ENCODE data around the gene SLC9C1. TPM values are rescaled to one million over a fixed set of nuclear protein-coding genes. Genes with fewer than 3 reads are reported as not detected.

The SLC9C1 gene
- total RNA-seq, 1 experiment from 2014 or later, result 0.79 TPM

DNA sequence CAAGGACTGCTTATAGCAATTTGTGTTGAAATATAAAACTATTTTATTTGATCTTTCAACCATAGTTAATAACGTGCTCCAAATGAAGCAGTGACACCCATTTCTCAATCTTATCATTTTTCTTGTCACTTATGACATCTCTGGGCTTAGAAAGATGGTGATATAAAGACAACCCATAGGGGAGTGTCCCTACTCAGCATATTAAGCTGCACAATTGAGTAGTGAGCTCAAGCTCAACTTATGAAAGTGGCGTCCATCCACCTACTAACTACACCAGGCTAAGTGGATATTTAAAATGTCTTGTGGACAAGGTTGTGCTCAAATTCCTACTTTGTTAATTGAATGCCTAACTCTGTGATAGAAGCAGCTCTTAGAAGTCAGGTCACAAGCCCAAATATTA lies 46.7 kb downstream of the SLC9C1 start:
- Histone ChIP-seq H3K4me1 (ENCODE audit: control insufficient read depth in 1 of 2, insufficient read depth in 2 of 2, low read length in 2 of 2) (no peaks in the 10 kb centered on the region), H3K27me3 (ENCODE audit: insufficient read depth, low read length) (no peaks in the 10 kb centered on the region), H3K27ac (ENCODE audit: low read depth, low read length) (no peak overlapping the region), H3K4me2 (ENCODE audit: low read length) (no peak overlapping the region), H3K9ac (ENCODE audit: low read length) (no peak overlapping the region), H3K9me3 (ENCODE audit: control insufficient read depth in 1 of 2, insufficient read depth in 1 of 2, low read depth in 1 of 2, low read length in 2 of 2) (no peaks in the 10 kb centered on the region), H4K20me1 (ENCODE audit: insufficient read depth) (no peaks in the 10 kb centered on the region), H3K36me3 (ENCODE audit: control insufficient read depth in 1 of 2, insufficient read depth in 2 of 2, low read length in 2 of 2) (no peaks in the 10 kb centered on the region), H2AFZ (ENCODE audit: low read depth, low read length, poor library complexity, severe bottlenecking) (no peak overlapping the region), H3K9me2 (ENCODE audit: insufficient read depth) (no peaks in the 10 kb centered on the region), H3K79me2 (ENCODE audit: insufficient read depth, low read length) (no peaks in the 10 kb centered on the region), H3K4me3 (replicated peaks in 1 of 2; ENCODE audit: low read depth in 1 of 2, low read length in 2 of 2) (no peak overlapping the region)
- intact Hi-C loops (cut with micrococcal nuclease), result no loop called here
- no TSS peak for BruUV-seq (replicated peaks)
- RAD21 ChIA-PET (ENCODE audit: low non-redundant PET in 1 of 2, low total read pairs in 2 of 2, uncharacterized antibody in 2 of 2, unreplicated experiment in 2 of 2), result no interaction called here
- POLR2A ChIA-PET, result no interaction called here
- CTCF ChIA-PET, result interaction anchor here (0.7 kb wide), 1 partner anchor 136 kb away, joined by 3 read pairs; no protein-coding TSS in a partner anchor
- DNase-seq (ENCODE audit: low read depth, low spot score) (no peak), ATAC-seq (no peak)
- no peak for TF ChIP-seq ATF3 (IDR thresholded peaks at IDR 0.05)
- no peak for TF ChIP-seq RAD21 (IDR thresholded peaks at IDR 0.05; ENCODE audit: low read depth)
- no peak for TF ChIP-seq CEBPB (IDR thresholded peaks at IDR 0.05; ENCODE audit: low read depth)
- TF ChIP-seq ZBTB33 (IDR thresholded peaks at IDR 0.05; ENCODE audit: extremely low read depth, insufficient replicate concordance, low read length), result no peak
- TF ChIP-seq POLR2A (IDR thresholded peaks at IDR 0.05; ENCODE audit: borderline replicate concordance, extremely low read depth, insufficient read depth, insufficient read length), result no peak
- no peak for TF ChIP-seq CTCF (IDR thresholded peaks at IDR 0.05 in 2 of 3, conservative IDR thresholded peaks at IDR 0.05 in 1 of 3; ENCODE audit: borderline replicate concordance in 1 of 3, insufficient read depth in 1 of 3, low read depth in 2 of 3, low read length in 2 of 3)
- no peak for TF ChIP-seq MAX (IDR thresholded peaks at IDR 0.05)
- TF ChIP-seq SIN3A (IDR thresholded peaks at IDR 0.05; ENCODE audit: low read depth), result no peak
- no peak for TF ChIP-seq ELF1 (IDR thresholded peaks at IDR 0.05; ENCODE audit: borderline replicate concordance, low read depth)
- no peak for TF ChIP-seq FOSL1 (IDR thresholded peaks at IDR 0.05; ENCODE audit: low read depth)
- TF ChIP-seq, protein P1, sequence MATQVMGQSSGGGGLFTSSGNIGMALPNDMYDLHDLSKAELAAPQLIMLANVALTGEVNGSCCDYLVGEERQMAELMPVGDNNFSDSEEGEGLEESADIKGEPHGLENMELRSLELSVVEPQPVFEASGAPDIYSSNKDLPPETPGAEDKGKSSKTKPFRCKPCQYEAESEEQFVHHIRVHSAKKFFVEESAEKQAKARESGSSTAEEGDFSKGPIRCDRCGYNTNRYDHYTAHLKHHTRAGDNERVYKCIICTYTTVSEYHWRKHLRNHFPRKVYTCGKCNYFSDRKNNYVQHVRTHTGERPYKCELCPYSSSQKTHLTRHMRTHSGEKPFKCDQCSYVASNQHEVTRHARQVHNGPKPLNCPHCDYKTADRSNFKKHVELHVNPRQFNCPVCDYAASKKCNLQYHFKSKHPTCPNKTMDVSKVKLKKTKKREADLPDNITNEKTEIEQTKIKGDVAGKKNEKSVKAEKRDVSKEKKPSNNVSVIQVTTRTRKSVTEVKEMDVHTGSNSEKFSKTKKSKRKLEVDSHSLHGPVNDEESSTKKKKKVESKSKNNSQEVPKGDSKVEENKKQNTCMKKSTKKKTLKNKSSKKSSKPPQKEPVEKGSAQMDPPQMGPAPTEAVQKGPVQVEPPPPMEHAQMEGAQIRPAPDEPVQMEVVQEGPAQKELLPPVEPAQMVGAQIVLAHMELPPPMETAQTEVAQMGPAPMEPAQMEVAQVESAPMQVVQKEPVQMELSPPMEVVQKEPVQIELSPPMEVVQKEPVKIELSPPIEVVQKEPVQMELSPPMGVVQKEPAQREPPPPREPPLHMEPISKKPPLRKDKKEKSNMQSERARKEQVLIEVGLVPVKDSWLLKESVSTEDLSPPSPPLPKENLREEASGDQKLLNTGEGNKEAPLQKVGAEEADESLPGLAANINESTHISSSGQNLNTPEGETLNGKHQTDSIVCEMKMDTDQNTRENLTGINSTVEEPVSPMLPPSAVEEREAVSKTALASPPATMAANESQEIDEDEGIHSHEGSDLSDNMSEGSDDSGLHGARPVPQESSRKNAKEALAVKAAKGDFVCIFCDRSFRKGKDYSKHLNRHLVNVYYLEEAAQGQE (IDR thresholded peaks at IDR 0.05; ENCODE audit: low read depth), result no peak
- TF ChIP-seq ZFX (IDR thresholded peaks at IDR 0.05), result no peak
- TF ChIP-seq JUND (IDR thresholded peaks at IDR 0.05), result no peak
- no peak for TF ChIP-seq YY1 (IDR thresholded peaks at IDR 0.05; ENCODE audit: extremely low read depth, insufficient replicate concordance, low read depth, low read length)
- TF ChIP-seq POLR2AphosphoS5 (IDR thresholded peaks at IDR 0.05; ENCODE audit: low read depth, low read length), result no peak
- no peak for TF ChIP-seq ZNF274 (IDR thresholded peaks at IDR 0.05; ENCODE audit: low read depth, low read length)

Data from HCT116 (cell line).